PC-3 (cell line): ENCODE data around the gene MED22.

Experiments used
- EZH2 ChIP-seq: fragments of 300-600 bp; sonication (generic); IDR thresholded peaks from one replicate; pipeline ENCODE4 v1.6.1; 2017; ENCODE audit warnings: antibody characterized with exemption, mild to moderate bottlenecking, low read length; ENCODE audit not compliant: unreplicated experiment
- TF ChIP-seq, protein P1 (sequence below): fragments of 300-600 bp; sonication (generic); conservative IDR thresholded peaks from 2 replicates; pipeline ENCODE4 v1.5.1; 2017; ENCODE audit warnings: antibody characterized with exemption, low read depth, mild to moderate bottlenecking, low read length

GRCh38 chr9:133355881-133356357, 8.0 kb upstream of the MED22 start:
- TF ChIP-seq, protein P1, sequence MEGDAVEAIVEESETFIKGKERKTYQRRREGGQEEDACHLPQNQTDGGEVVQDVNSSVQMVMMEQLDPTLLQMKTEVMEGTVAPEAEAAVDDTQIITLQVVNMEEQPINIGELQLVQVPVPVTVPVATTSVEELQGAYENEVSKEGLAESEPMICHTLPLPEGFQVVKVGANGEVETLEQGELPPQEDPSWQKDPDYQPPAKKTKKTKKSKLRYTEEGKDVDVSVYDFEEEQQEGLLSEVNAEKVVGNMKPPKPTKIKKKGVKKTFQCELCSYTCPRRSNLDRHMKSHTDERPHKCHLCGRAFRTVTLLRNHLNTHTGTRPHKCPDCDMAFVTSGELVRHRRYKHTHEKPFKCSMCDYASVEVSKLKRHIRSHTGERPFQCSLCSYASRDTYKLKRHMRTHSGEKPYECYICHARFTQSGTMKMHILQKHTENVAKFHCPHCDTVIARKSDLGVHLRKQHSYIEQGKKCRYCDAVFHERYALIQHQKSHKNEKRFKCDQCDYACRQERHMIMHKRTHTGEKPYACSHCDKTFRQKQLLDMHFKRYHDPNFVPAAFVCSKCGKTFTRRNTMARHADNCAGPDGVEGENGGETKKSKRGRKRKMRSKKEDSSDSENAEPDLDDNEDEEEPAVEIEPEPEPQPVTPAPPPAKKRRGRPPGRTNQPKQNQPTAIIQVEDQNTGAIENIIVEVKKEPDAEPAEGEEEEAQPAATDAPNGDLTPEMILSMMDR: no peak
- TF ChIP-seq EZH2: no peak
